Stimulated activated CD8-positive, alpha-beta memory T cell treated with anti-CD3 and anti-CD28 coated beads, Interleukin-15, amount 100 ng/mL, for 1 hour (primary cell): ENCODE data around the gene COQ8A.

Source experiments
- DNase-seq: peaks from one replicate; pipeline ENCODE4 v3.0.0-alpha.2; 2020; ENCODE audit warnings: low read depth

The COQ8A gene

DNA sequence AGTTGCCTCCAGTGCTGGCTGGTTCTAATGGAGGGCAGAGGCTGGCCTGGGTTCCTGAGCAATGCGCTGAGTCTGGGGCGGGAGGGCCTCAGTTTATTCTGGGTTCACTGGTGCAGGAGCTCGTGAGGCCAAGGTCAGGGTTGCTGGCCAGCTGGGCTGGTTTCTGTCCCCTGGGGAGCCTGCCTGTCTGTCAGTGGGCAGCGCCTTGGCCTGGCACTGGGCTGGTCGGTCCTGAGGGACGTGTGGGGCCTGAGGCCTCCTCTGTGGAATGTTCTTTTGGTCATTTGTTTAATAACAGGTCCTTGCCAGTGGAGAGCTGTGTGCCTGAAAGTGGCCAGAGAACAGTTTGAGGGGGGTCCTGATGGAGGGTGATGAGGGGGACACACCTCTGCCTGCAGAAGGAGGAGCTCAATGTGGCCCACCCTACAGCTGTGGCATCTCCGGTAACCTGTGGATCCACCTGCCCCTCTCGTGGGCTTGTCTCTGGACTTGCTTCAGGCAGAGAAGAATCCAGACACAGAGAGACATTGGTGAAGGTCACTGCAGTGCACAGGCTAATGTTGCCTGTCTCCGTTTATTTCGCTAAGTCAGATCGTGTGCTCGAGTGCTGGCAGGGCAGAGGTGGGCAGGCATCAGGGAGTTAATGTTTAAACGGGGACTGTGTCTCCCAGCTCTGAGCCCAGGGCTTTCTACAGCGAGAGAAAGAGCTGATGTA, 34.6 kb downstream of the COQ8A start:
- DNase-seq: no peak

DNA sequence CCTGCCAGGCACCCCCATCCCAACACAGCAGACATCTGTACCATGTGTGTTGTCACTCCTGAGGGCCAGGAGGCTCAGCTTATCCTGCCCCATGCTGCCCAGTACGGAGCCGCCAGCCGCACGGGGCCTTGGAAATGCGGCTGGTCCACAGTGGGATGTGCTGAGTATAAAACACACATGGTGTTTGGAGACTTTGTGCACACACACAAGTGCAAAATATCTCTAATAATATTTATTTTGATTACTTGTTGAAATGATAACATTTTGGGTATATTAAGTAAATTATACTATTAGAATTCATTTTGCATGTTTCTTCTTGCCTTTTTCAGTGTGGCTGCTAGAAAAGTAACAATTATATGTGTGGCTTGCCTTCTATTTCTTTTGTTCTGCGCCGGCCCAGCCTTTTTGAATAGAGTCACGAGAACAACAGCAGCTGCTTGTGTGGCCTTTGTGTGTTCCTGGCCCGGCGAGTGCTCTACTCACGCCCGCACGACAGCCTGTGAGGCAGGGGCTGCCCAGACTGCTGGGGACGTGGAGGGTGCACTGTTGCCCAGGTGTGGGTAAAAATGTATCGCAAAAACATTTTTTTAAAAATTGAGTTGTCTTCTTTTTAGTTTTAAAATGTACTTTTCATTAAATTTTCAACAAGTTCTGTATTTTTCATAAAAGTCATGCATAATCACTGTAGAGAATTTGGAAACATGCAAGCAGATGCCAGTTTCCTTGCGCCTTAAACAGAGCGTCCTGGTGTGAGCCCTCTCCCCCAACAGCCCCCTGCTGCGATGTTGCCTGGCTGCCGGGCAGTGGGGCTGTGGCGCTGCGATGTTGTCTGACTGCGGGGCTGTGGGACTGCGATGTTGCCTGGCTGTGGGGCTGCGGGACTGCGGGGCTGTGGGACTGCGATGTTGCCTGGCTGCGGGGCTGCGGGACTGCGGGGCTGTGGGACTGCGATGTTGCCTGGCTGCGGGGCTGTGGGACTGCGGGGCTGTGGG, 35.5 kb downstream of the COQ8A start:
- DNase-seq: no peak

GRCh38 chr1:226976276-226976977, 36.3 kb downstream of the COQ8A start:
- no peak for DNase-seq

GRCh38 chr1:226976978-226977642, 37.0 kb downstream of the COQ8A start:
- no peak for DNase-seq

DNA sequence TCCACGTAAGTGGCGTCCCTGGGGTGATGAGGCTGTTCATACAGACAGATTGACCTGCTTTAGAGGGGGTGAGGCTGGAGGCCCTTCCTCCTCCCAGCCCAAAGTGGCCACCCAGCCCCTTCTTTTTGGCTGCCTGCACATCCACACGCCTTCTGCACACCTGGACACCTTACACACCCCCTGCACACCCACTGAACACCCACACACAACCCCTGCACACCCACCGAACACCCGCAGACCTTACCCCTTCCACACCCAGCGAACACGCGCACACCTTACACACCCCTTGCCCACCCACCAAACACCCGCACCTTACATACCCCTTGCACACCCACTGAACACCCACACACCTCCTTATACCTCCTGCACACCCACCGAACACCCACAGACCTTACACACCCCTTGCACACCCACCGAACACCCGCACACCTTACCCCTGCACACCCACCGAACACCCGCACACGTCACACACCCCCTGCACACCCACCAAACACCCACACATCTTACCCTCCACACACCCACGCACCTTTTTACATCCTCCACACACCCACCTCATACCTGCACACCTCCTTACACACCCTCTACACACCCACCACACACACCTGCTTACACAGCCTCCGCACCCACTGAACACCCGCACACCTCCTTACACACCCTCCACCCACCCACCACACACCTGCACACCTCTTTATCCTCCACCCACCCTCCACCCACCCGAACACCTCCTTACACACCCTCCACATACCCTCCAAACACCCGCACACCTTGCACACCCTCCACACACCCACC, 37.7 kb downstream of the COQ8A start:
- no peak for DNase-seq

DNA sequence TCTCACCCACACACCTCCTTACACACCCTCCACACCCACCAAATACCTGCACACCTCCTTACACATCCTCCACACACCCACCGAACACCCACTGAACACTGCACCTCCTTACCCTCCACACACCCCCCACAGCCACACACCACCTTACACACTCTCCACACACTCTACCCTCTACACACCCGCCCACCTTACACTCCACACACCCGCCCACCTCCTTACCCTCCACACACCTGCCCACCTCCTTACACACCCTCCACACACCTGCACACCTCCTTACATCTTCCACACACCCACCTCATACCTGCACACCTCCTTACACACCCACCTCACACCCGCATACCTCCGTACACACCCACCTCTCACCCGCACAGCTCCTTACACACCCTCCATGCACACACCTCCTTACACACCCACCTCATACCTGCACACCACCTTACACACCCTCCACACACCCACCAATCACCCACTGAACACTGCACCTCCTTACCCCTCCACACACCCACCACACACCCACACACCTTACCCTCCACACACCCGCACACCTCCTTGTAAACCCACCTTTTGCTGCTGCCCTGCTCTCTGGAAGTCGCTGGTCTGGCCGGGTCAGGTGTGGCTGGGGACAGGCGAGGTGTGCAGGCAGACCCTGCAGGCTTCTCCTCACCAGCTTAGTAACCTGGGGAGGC, 38.5 kb downstream of the COQ8A start:
- DNase-seq: no peak

DNA sequence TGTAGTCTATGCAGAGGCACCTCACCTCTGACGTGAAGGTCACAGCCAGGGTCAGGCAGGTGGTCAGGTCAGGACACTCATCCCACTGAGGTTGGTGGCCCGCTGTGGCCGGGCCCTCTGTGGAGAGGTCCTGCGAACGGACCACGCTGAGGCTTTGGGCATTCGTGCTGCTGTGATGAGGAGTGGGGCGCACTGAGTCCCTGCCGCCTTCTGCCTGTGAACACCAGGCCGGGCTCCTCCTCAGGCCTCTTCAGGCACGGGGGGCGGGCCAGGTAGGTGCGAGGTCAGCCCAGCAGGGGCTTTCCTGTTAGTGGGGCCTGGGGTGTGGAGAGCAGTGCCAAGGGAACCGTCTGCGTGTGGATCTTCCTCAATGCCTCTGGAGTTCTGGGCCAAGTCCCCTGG, 39.0 kb downstream of the COQ8A start:
- no peak for DNase-seq

GRCh38 chr1:226979517-226980121, 39.5 kb downstream of the COQ8A start:
- no peak for DNase-seq

DNA sequence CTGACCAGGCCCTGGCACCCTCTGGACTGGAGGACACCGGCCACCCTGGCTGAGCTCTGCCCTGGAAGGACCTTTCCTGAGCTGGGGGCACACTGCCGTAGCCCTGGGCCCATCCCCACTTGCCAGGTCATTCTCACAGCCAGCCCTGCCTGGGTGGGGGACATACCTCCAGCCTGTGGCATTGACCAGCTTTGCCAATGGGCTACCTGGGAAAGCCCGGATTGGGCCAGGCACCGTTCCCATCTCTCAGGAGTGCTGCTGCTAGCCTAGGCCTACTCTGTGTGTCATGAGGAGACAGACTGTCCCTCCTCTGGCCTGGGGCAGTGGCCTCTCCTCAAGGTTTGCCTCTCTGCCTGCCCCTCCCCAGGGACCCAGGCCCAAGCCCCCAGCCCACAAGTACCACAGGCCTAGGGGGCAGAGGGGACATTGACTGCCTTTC, 40.0 kb downstream of the COQ8A start:
- DNase-seq: no peak

- no peak for DNase-seq
Observed at GRCh38 chr1:226980565-226981385, 40.7 kb downstream of the COQ8A start.

- DNase-seq: no peak
Observed at GRCh38 chr1:226981386-226981817, 41.3 kb downstream of the COQ8A start.

- DNase-seq: no peak
Observed at GRCh38 chr1:226981838-226982237, 41.7 kb downstream of the COQ8A start.

DNA sequence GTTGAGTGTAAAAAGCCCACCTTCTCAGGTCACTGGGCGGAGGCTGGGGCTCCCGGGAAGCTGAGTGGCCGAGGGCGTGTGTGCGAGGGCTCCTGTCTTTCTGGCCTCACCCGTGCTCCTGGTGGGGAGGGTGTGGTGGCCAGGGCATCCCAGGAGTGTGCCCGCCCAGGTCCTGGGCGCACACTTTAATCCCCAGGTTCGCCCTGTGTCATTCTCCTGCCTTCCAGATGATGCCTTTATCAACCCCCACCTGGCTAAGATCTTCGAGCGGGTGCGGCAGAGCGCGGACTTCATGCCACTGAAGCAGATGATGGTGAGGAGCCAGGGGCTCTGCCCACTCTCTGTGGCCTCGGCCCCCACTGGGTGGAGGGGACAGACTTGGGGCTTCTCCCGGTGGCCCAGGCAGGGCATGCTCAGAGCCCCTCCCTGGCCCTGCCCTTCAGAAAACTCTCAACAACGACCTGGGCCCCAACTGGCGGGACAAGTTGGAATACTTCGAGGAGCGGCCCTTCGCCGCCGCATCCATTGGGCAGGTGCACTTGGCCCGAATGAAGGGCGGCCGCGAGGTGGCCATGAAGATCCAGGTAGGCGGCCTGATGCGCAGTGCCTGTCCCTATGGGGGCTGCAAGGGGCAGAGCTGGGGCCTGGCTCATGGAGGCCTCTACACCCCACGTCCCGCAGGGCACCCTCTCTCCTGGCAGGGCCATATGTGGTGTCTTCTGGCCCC, 42.5 kb downstream of the COQ8A start:
- DNase-seq: no peak

DNA sequence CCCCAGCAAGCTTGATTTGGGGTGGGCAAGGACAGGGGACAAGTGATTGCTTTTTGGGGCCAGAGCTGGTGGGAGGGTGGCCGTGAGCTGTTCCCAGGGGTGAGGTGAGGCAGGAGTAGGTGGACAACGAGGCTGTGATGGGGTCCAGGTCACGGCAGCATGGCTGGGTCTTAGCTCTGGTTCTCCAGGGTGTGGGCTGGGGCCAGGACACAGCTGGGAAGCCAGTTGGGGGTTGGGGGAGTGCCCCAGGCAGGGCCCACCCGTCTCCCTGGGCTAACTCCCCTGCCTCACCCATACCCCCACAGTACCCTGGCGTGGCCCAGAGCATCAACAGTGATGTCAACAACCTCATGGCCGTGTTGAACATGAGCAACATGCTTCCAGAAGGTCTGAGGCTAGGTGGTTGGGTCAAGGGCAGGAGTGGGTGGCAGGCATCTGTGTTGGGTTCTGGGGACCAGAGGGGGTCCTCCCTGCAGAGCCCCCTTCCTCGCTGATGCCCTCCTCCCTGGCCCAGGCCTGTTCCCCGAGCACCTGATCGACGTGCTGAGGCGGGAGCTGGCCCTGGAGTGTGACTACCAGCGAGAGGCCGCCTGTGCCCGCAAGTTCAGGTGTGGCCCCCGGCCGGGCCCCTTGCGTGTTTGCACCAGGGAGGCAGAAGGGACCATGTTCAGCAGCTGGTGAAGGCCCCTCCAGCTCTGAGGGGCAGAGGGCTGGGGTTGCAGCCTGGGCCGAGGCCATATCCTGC, 43.3 kb downstream of the COQ8A start:
- no peak for DNase-seq

DNA sequence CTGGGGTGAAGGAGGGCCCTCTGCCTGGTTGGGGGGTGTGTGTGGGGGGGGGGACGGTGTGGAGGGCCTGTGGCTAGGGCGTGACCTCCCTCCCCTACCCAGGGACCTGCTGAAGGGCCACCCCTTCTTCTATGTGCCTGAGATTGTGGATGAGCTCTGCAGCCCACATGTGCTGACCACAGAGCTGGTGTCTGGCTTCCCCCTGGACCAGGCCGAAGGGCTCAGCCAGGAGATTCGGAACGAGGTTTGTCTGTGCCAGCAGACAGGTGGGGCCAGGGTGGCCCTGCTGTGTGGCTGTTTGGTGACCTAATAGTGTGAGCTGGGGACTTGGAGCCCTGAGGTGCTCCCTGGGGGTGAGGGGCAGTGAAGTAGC, 43.9 kb downstream of the COQ8A start:
- no peak for DNase-seq

DNA sequence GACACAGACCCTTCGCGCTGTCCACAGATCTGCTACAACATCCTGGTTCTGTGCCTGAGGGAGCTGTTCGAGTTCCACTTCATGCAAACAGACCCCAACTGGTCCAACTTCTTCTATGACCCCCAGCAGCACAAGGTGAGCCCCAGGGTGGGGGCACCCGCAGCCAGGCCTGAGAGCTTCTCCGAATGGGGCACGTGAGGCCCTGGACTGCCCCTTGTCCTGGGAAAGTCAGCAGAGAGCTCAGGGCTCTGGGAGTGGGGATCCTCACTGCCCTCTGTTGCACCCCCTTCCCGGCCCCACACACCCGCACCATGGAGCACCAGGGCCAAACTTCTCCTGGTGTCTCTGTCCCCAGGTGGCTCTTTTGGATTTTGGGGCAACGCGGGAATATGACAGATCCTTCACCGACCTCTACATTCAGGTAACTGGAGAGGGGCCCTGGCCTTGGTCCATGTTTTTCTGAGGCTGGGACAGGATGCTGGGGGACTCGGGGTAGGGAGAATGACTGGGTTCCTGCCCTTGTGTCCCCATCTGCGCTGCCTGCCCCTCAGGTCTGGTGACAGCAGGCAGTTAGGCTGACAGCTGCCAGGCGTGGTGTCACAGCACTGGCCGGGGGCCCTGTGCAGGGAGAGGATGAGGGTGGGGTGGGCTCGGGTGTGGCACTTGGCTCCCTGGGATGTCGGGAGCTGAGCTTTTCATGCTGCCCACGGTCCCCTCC, 44.6 kb downstream of the COQ8A start:
- no peak for DNase-seq

DNA sequence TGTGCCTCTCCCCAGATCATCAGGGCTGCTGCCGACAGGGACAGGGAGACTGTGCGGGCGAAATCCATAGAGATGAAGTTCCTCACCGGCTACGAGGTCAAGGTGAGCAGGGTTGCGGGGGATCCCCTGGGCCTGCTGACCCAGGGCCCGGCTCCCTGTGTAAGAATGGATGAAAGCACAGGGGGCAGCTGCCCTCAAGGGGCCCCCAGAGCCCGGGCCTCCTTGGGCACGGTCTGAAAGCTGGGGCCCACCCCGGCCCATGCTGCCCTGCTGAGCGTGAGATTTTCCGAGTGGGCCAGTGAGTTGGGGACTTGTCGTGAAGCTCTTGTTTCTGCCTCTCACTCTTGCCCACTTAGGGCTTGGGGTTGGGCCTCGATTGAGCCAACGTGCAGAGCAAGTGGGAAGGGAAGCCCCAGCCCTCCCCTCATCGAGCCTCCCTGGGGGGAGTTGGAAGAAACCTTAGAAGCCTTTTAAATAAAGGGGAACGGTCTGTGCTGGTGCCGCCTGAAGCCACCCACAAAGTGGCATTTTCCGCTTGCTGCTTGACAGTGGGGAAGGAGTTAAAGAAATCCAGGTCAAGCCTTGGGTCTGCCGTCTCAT, 45.2 kb downstream of the COQ8A start:
- DNase-seq: no peak
